Midbrain (tissue), 1 donor: ENCODE results near the gene EMX2.

ENCODE experiments used
- DNase-seq: peaks from one replicate; lab custom pipeline; 2025; lab: John Stamatoyannopoulos, UW

The EMX2 gene

GRCh38 chr10:117544711-117545140 lies 2.2 kb downstream of the EMX2 start:
- no peak for DNase-seq

DNA sequence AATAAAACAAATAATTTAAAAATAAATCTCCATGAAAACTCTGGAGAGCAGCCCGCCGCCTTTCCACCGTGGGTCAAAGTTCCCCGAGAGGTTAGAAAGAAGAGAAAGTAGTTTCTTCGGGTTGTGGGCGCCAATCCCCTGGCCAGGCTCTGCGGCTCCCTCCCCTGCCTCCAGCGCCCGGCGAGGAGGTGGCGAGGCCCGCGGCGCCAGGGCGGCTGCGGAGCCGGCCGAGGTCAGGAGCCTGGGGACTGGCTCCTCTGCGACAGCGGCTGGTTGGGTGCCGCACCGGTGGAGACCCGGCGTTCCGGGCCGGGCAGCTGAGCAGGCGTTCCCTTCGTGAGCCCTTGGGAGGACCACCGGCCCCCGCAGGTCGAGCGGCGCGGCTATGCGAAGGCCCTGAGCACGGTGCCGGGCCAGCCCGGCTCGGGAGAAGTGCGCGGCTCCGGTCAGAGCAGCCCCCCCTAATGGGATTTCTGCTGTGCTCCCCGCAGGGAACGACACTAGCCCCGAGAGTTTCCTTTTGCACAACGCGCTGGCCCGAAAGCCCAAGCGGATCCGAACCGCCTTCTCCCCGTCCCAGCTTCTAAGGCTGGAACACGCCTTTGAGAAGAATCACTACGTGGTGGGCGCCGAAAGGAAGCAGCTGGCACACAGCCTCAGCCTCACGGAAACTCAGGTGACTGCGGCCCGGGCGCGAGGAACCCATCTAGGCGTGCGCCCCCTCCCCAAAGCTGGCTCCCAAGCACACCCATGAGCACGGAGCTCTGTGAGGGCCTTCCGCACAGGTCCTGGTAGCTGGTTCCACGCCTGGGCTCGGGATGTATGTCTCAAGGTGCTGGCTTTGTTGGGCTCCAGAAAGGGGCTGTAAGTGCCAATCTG lies 2.8 kb downstream of the EMX2 start:
- no peak for DNase-seq

DNA sequence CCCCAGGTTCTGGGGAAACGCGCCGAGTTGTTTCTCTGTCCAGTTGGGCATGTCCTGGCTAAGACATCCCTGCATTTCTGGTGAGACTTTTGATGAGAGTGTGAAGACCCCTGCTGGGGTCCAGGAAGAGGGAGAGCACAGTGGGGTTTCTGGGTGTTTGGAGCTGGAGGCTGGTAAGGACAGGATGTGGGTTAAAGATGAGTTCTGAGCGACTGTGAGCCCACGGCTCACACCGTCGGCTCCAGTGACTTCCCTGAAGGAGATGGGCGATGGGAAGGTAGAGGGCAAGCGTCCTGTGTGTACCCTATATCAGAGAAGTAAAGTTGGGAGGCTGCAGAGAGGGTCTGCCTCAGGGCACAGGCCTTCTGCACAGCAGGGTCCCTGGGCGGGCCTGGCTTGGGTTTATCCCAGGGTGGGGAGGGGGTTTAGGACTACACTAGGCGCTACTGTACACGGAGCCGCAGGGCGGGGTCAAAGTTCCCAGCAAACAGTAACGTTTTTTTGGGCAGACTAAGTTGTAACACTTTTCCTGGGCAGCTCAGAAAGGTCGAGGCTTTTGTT lies 3.6 kb downstream of the EMX2 start:
- DNase-seq, result no peak

- DNase-seq, result no peak
These were observed 4.1 kb downstream of the EMX2 start for GRCh38 chr10:117546581-117547015.

DNA sequence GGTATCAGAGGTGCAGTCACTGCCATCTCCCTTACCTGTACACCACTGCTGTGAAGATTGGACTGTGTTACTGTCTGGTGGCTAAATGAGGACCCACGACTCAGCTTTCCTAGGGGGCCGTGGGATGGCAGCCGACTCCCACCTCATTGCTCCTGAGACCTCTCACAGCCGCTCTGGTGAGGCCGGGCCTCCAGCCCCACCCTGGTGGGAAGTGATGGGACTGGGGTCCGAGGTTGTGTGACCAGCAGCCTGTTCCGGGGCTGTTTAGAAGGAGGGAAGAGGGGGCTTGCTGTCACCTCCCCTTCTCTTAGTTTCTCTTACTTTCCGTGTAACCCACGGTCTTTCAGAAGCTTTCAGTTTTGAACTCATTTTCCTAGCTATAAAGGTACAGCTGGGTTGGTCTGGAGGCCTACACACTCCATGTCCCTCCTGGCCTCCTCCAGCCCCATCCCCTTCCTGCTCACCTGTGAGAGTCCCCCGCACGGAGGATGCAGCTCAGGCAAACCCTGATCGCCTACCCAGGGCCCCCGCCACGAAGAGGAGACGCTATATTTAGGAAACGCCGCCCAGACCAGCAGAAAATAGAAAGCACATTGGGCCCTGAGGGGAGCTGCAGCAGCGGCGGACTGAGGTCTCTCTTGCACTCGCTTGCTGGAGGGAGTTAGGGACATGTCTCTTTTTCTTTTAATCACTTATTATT lies 4.6 kb downstream of the EMX2 start:
- no peak for DNase-seq

GRCh38 chr10:117547716-117548668 lies 5.4 kb downstream of the EMX2 start:
- no peak for DNase-seq

GRCh38 chr10:117549100-117549585 lies 6.6 kb downstream of the EMX2 start:
- DNase-seq, result no peak

- no peak for DNase-seq
These were observed 7.5 kb downstream of the EMX2 start for GRCh38 chr10:117550076-117550475.

GRCh38 chr10:117550599-117551329 lies 8.2 kb downstream of the EMX2 start:
- DNase-seq, result no peak

DNA sequence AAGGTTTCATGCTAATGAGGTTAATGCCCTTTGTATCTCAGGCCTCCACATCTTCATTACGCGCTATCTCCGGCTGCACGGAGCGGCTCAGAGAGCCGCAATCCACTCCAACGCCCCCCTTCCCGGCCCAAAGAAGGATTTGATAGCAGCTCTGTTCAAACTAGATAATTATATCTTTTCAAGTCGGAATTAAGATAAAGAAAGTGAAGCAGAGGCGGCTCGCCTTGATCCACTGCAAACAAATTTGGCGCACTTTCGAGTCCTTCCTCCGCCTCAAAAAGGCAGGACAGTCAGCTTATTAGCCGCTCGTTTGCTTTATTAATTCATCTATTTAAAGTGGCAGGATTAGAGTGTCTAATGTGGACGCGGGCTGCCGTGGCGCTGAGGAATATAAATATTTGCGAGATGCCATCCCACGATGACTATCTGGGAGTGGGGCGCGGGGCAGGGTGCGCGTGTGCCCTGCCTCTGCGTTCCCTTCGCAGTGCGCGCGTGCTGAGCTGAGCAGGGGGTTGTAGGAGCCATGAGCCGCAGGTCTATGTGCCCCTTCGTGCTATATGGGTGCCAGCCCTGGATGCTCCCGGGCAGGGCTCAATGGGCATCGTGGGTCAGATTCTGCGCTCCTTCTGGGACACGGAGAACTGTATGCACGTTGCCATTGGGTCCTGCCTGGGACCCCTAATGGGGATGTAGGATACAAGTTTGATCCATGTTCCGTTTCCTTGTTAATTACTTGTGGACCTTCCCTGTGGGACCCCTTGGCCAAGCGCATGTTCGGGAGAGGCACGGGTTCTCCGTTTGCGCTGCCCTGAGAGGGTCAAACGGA lies 9.0 kb downstream of the EMX2 start:
- DNase-seq, result no peak

GRCh38 chr10:117552156-117552631 lies 9.6 kb downstream of the EMX2 start:
- peak; percentile 53 for DNase-seq

GRCh38 chr10:117552701-117553141 lies 10.2 kb downstream of the EMX2 start:
- no peak for DNase-seq

- no peak for DNase-seq
These were observed 10.7 kb downstream of the EMX2 start for GRCh38 chr10:117553142-117553814.

DNA sequence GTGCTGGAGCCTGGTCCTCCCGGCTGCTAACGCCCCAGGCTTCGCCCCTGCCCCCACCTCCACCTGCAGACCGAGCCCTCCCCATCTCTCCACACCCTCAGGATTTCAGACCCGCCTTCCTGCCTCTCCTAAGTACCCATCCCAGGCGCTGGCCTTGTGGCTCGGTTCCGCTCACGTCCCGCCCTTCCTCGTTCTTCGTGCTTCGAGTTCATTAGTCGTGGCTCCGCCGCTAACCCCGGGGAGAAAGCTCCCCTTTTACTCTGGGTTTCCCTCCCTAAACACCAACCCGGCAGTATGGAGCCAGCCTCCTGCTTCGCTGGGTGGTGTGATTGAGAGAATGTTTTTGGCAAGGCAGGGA lies 11.2 kb downstream of the EMX2 start:
- DNase-seq, result no peak

DNA sequence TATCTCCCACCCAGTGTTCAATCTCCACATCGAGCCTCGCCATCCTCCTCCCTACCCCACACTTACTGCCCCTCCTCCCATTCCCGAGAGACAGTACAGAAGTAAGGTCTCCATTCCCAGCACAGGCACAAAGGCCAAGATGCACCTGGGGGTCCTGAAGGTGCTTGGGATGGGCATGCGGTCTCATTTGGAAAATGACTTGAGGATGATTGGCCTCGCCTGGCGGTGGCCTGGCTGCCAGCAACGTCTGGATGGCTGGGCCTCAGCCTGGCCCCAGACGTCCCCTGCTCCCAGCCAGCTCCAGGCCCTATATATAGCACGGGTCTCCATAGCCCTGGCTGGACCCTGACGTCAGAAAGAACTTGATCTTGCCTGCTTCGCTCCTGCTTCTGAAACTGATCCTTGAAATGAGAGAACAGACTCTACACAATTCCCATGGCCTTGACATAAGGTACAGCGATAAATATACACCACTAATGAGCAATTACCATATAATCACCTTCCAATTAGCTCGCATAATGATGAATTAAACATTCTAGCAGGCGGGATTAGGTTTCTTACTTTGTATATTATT lies 11.8 kb downstream of the EMX2 start:
- DNase-seq, result no peak

- no peak for DNase-seq
These were observed 12.5 kb downstream of the EMX2 start for GRCh38 chr10:117555017-117555416.

DNA sequence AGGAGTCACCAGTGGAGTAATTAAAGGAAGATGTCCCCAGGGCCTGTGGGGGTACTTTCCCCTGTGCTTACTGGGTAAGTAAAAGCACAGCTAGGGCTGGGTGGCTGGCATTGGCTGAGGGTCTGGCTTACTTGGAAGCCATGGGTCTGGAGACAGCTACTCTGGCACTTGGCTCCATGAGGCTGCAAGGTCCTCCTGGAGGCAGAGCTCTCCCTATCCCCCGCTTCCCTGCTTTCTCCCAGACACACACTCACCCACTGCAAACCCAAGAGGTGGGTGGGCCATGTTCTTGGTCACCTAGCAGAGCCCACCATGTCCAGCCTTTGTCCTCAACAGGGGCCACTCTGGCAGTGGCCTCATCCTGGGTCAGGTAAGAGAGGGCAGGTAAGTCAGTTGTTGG lies 13.3 kb downstream of the EMX2 start:
- DNase-seq, result no peak

- DNase-seq, result no peak
These were observed 13.8 kb downstream of the EMX2 start for GRCh38 chr10:117556356-117556755.

GRCh38 chr10:117559712-117560111 lies 17.2 kb downstream of the EMX2 start:
- DNase-seq, result no peak
